Measurements from ENCODE around the gene SNRK.
"Not testable (repeated sequence)": the region's sequence is repeated elsewhere in the genome, so short reads cannot be mapped to it uniquely, and the experiment has no call there.

SNRK gene

GRCh38 chr3:43348852-43349574, 62.7 kb downstream of the SNRK start:
- no peaks in the 10 kb centered on the region for H3K27me3 ChIP-seq (ENCODE audit: insufficient read depth, insufficient read length)
- no peak for DNase-seq (ENCODE audit: low read depth, low spot score)
- no peak overlapping the region for H3K4me3 ChIP-seq (ENCODE audit: insufficient read length, low read depth)
- H3K4me1 ChIP-seq (ENCODE audit: insufficient read depth, insufficient read length) = no peaks in the 10 kb centered on the region
- H3K9ac ChIP-seq (ENCODE audit: insufficient read length, low read depth) = no peak overlapping the region
- TF ChIP-seq SUZ12 (IDR thresholded peaks at IDR 0.05; ENCODE audit: extremely low read depth, insufficient read depth, insufficient read length) (no peak), YY1 (IDR thresholded peaks at IDR 0.05; ENCODE audit: insufficient read depth, insufficient read length) (no peak), ZNF274 (IDR thresholded peaks at IDR 0.05; ENCODE audit: low read depth, low read length) (no peak)
- H3K9me3 ChIP-seq (ENCODE audit: insufficient read depth, low read length) = 0 out of 2 replicates have a peak, but pooled peaks cover 7% of the 10 kb centered on the region
- H3K36me3 ChIP-seq (ENCODE audit: insufficient read depth, insufficient read length, low read length) = peaks cover 53% of the 10 kb centered on the region

DNA sequence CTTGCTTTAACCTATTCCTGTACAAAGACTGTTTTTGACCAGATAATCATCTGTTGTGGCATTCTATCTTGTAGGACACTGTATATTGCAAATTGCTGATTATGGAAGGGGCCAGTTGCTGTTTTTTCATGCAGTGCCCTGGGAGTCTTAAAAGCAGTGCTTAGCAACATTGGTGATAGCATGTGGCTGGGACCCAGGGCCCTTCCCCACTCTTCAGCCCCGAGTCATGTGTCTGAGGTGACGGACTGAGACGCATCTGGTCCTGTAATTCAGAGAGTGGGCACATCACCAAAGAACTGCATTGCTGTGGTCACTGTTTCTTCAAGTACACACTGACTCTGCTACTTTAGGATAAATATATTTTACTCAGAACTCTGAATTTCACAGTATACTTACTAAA, 63.4 kb downstream of the SNRK start:
- H3K9me3 ChIP-seq (ENCODE audit: insufficient read depth, low read length) = 0 out of 2 replicates have a peak, but pooled peaks cover 7% of the 10 kb centered on the region
- H3K36me3 ChIP-seq (ENCODE audit: insufficient read depth, insufficient read length, low read length) = peaks cover 47% of the 10 kb centered on the region
- H3K27me3 ChIP-seq (ENCODE audit: insufficient read depth, insufficient read length) = no peaks in the 10 kb centered on the region
- DNase-seq (ENCODE audit: low read depth, low spot score) = no peak
- H3K4me1 ChIP-seq (ENCODE audit: insufficient read depth, insufficient read length) = no peaks in the 10 kb centered on the region
- H3K9ac ChIP-seq (ENCODE audit: insufficient read length, low read depth) = no peak overlapping the region
- H3K4me3 ChIP-seq (ENCODE audit: insufficient read length, low read depth) = no peak overlapping the region
- no peak for TF ChIP-seq ZNF274 (IDR thresholded peaks at IDR 0.05; ENCODE audit: low read depth, low read length)
- TF ChIP-seq YY1 (IDR thresholded peaks at IDR 0.05; ENCODE audit: insufficient read depth, insufficient read length) = no peak
- no peak for TF ChIP-seq SUZ12 (IDR thresholded peaks at IDR 0.05; ENCODE audit: extremely low read depth, insufficient read depth, insufficient read length)

DNA sequence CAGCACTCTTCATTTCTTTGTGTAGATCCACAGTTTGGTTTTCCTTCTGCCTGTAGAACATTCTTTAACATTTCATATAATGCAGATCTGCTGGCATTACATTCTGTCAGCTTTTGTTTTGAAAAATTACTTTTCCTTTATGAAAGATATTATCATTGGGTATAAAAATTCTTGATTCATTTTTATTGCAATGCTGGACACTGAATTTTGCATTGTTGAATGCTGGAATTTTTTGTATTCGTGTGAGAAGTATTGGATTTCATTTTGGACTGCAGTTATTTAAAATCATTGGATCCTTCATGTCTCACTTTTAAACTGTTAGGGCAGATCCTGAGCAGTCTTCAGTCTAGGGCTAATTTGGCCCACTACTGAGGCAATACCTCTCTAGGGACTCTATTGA, 67.1 kb downstream of the SNRK start:
- DNase-seq (ENCODE audit: low read depth, low spot score) = no peak
- no peak overlapping the region for H3K9ac ChIP-seq (ENCODE audit: insufficient read length, low read depth)
- no peak for TF ChIP-seq ZNF274 (IDR thresholded peaks at IDR 0.05; ENCODE audit: low read depth, low read length)
- TF ChIP-seq SUZ12 (IDR thresholded peaks at IDR 0.05; ENCODE audit: extremely low read depth, insufficient read depth, insufficient read length) = no peak
- TF ChIP-seq YY1 (IDR thresholded peaks at IDR 0.05; ENCODE audit: insufficient read depth, insufficient read length) = no peak
- H3K9me3 ChIP-seq (ENCODE audit: insufficient read depth, low read length) = peaks cover 17% of the 10 kb centered on the region; the same call in 1 of the 2 replicates
- no peaks in the 10 kb centered on the region for H3K27me3 ChIP-seq (ENCODE audit: insufficient read depth, insufficient read length)
- peaks cover 19% of the 10 kb centered on the region for H3K36me3 ChIP-seq (ENCODE audit: insufficient read depth, insufficient read length, low read length)
- H3K4me1 ChIP-seq (ENCODE audit: insufficient read depth, insufficient read length) = no peaks in the 10 kb centered on the region
- H3K4me3 ChIP-seq (ENCODE audit: insufficient read length, low read depth) = no peak overlapping the region

GRCh38 chr3:43353923-43354670, 67.8 kb downstream of the SNRK start:
- H3K4me3 ChIP-seq (ENCODE audit: insufficient read length, low read depth) = no peak overlapping the region
- no peak for DNase-seq (ENCODE audit: low read depth, low spot score)
- no peaks in the 10 kb centered on the region for H3K4me1 ChIP-seq (ENCODE audit: insufficient read depth, insufficient read length)
- H3K36me3 ChIP-seq (ENCODE audit: insufficient read depth, insufficient read length, low read length) = peaks cover 12% of the 10 kb centered on the region
- H3K27me3 ChIP-seq (ENCODE audit: insufficient read depth, insufficient read length) = no peaks in the 10 kb centered on the region
- no peak overlapping the region for H3K9ac ChIP-seq (ENCODE audit: insufficient read length, low read depth)
- H3K9me3 ChIP-seq (ENCODE audit: insufficient read depth, low read length) = peaks cover 17% of the 10 kb centered on the region; the same call in 1 of the 2 replicates
- TF ChIP-seq ZNF274 (IDR thresholded peaks at IDR 0.05; ENCODE audit: low read depth, low read length) (no peak), SUZ12 (IDR thresholded peaks at IDR 0.05; ENCODE audit: extremely low read depth, insufficient read depth, insufficient read length) (no peak), YY1 (IDR thresholded peaks at IDR 0.05; ENCODE audit: insufficient read depth, insufficient read length) (no peak)

DNA sequence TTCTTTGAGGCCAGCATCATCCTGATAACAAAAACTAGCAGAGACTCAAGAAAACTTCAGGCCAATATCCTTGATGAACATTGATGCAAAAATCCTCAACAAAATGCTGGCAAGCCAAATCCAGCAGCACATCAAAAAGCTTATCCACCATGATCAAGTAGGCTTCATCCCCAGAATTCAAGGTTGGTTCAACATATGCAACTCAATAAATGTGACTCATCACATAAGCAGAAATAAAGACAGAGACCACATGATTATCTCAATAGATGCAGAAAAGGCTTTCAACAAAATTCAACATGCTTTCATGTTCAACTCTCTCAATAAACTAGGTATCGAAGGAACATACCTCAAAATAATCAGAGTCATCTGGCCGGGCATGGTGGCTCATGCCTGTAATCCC, 69.7 kb downstream of the SNRK start:
- not testable (repeated sequence) for H3K9ac ChIP-seq (ENCODE audit: insufficient read length, low read depth); H3K27me3 ChIP-seq (ENCODE audit: insufficient read depth, insufficient read length); H3K36me3 ChIP-seq (ENCODE audit: insufficient read depth, insufficient read length, low read length); DNase-seq (ENCODE audit: low read depth, low spot score); H3K4me1 ChIP-seq (ENCODE audit: insufficient read depth, insufficient read length); H3K4me3 ChIP-seq (ENCODE audit: insufficient read length, low read depth)
- H3K9me3 ChIP-seq (ENCODE audit: insufficient read depth, low read length) = peaks cover 17% of the 10 kb centered on the region; the same call in 1 of the 2 replicates

DNA sequence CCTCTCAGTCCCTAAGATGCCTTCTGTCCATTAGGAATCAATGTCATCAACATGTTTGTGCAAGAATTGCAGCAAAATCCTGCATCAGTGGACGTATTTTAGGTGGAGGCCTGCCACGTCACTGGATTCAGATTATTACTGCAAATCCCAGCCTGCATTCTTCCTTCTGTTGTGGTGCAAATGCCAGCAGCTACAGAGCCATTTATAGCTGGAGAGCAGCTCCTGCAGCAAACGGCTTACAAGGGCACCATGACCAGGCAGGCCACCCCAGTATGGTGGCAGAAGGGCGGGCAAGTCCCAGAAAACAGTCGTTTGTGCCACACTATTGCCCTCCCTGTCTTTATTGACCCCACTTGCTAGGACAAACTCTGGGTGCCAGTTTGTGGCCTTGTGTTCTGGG, 74.7 kb downstream of the SNRK start:
- no peak for DNase-seq (ENCODE audit: low read depth, low spot score)
- Histone ChIP-seq H3K9me3 (ENCODE audit: insufficient read depth, low read length) (peaks cover 3% of the 10 kb centered on the region; the same call in 1 of the 2 replicates), H3K27me3 (ENCODE audit: insufficient read depth, insufficient read length) (no peaks in the 10 kb centered on the region), H3K4me3 (ENCODE audit: insufficient read length, low read depth) (no peak overlapping the region), H3K9ac (ENCODE audit: insufficient read length, low read depth) (no peak overlapping the region), H3K36me3 (ENCODE audit: insufficient read depth, insufficient read length, low read length) (peaks cover 13% of the 10 kb centered on the region), H3K4me1 (ENCODE audit: insufficient read depth, insufficient read length) (peaks cover 10% of the 10 kb centered on the region)
- no peak for TF ChIP-seq SUZ12 (IDR thresholded peaks at IDR 0.05; ENCODE audit: extremely low read depth, insufficient read depth, insufficient read length)
- no peak for TF ChIP-seq YY1 (IDR thresholded peaks at IDR 0.05; ENCODE audit: insufficient read depth, insufficient read length)
- no peak for TF ChIP-seq ZNF274 (IDR thresholded peaks at IDR 0.05; ENCODE audit: low read depth, low read length)

GRCh38 chr3:43362183-43362582, 75.8 kb downstream of the SNRK start:
- no peaks in the 10 kb centered on the region for H3K27me3 ChIP-seq (ENCODE audit: insufficient read depth, insufficient read length)
- H3K4me3 ChIP-seq (ENCODE audit: insufficient read length, low read depth) = no peak overlapping the region
- H3K9ac ChIP-seq (ENCODE audit: insufficient read length, low read depth) = no peak overlapping the region
- H3K9me3 ChIP-seq (ENCODE audit: insufficient read depth, low read length) = no peaks in the 10 kb centered on the region
- peaks cover 10% of the 10 kb centered on the region for H3K4me1 ChIP-seq (ENCODE audit: insufficient read depth, insufficient read length)
- TF ChIP-seq ZNF274 (IDR thresholded peaks at IDR 0.05; ENCODE audit: low read depth, low read length) (no peak), YY1 (IDR thresholded peaks at IDR 0.05; ENCODE audit: insufficient read depth, insufficient read length) (no peak), SUZ12 (IDR thresholded peaks at IDR 0.05; ENCODE audit: extremely low read depth, insufficient read depth, insufficient read length) (no peak)
- H3K36me3 ChIP-seq (ENCODE audit: insufficient read depth, insufficient read length, low read length) = peaks cover 19% of the 10 kb centered on the region
- no peak for DNase-seq (ENCODE audit: low read depth, low spot score)

All from NT2/D1 (cell line).